IMR-90 (cell line): ENCODE data around the gene C1QTNF3. TPM values are rescaled to one million over a fixed set of nuclear protein-coding genes. Genes with fewer than 3 reads are reported as not detected.

Experiments used
- ATAC-seq: fragments of 200-7000 bp; cut with Tn5 transposase; 2 replicates; pipeline ENCODE4 v1.9.1; 2020; ENCODE audit warnings: low read depth, mild to moderate bottlenecking, moderate library complexity
- BruUV-seq: library from RNA; stranded (reverse); fragments of 400-500 nt; replicated peaks from 2 replicates; lab custom pipeline; 2021; lab: Mats Ljungman, UMichigan
- CTCF ChIA-PET: fragments of 300-600 bp; formaldehyde crosslinking; extraction: SDS; loops from one replicate; lab custom pipeline; 2021; ENCODE audit warnings: antibody characterized with exemption; lab: Yijun Ruan, JAX
- POLR2A ChIA-PET: fragments of 300-600 bp; sonication (Branson Sonifier 250); formaldehyde crosslinking; loops from one replicate; lab custom pipeline; 2022; ENCODE audit warnings: antibody characterized with exemption; ENCODE audit not compliant: unreplicated experiment; lab: Charles Lee
- DNase-seq: peaks from one replicate; pipeline ENCODE4 v3.0.0; 2013
- H2AFZ ChIP-seq: replicated peaks from 2 replicates; pipeline ENCODE3; 2013; ENCODE audit warnings: low read length, mild to moderate bottlenecking; ENCODE audit not compliant: poor library complexity
- H2AK5ac ChIP-seq: 2 replicates; pipeline ENCODE4 v1.6.1; 2013; ENCODE audit warnings: low read depth, low read length, inconsistent platforms
- H2AK9ac ChIP-seq: replicated peaks from 2 replicates; pipeline ENCODE3; 2013; ENCODE audit warnings: mild to moderate bottlenecking, low read depth, low read length, moderate library complexity; ENCODE audit not compliant: poor library complexity
- H2BK120ac ChIP-seq: 2 replicates; pipeline ENCODE4 v1.6.1; 2013; ENCODE audit warnings: low read depth, low read length, inconsistent platforms
- H2BK15ac ChIP-seq: 3 replicates; pipeline ENCODE4 v1.6.1; 2013; ENCODE audit warnings: low read depth, low read length, inconsistent platforms
- H2BK20ac ChIP-seq: 2 replicates; pipeline ENCODE4 v1.6.1; 2013; ENCODE audit warnings: low read depth, mild to moderate bottlenecking, inconsistent platforms, low read length, moderate library complexity
- H2BK5ac ChIP-seq: 2 replicates; pipeline ENCODE4 v1.6.1; 2013; ENCODE audit warnings: mild to moderate bottlenecking, low read depth, low read length, inconsistent platforms; ENCODE audit not compliant: poor library complexity, severe bottlenecking
- H3K14ac ChIP-seq: replicated peaks from 2 replicates; pipeline ENCODE4 v1.6.1; 2013; ENCODE audit warnings: low read depth, low read length, inconsistent platforms
- H3K18ac ChIP-seq: 2 replicates; pipeline ENCODE4 v1.6.1; 2013; ENCODE audit warnings: low read depth, low read length, control low read depth
- H3K23ac ChIP-seq: 2 replicates; pipeline ENCODE4 v1.6.1; 2013; ENCODE audit warnings: low read depth, low read length, inconsistent platforms
- H3K27ac ChIP-seq: 2 replicates; pipeline ENCODE4 v1.5.1; 2013; ENCODE audit warnings: mild to moderate bottlenecking, control low read depth, low read length; ENCODE audit not compliant: insufficient read depth
- H3K27me3 ChIP-seq: 2 replicates; pipeline ENCODE4 v1.6.1; 2013; ENCODE audit warnings: low read length; ENCODE audit not compliant: control insufficient read depth, insufficient read depth
- H3K36me3 ChIP-seq: 2 replicates; pipeline ENCODE4 v1.6.1; 2013; ENCODE audit warnings: low read length, mixed read lengths; ENCODE audit not compliant: control insufficient read depth, insufficient read depth
- H3K4ac ChIP-seq: 2 replicates; pipeline ENCODE4 v1.6.1; 2013; ENCODE audit warnings: low read depth, low read length, inconsistent platforms
- H3K4me1 ChIP-seq: 2 replicates; pipeline ENCODE4 v1.6.1; 2013; ENCODE audit warnings: low read length, mixed read lengths; ENCODE audit not compliant: control insufficient read depth, insufficient read depth
- H3K4me2 ChIP-seq: 2 replicates; pipeline ENCODE4 v1.6.1; 2013; ENCODE audit warnings: low read depth, mild to moderate bottlenecking, control low read depth, low read length, moderate library complexity
- H3K4me3 ChIP-seq: 2 replicates; pipeline ENCODE4 v1.5.1; 2013; ENCODE audit warnings: low read depth, mild to moderate bottlenecking, control low read depth, low read length, moderate library complexity; ENCODE audit not compliant: insufficient read depth
- H3K56ac ChIP-seq: 2 replicates; pipeline ENCODE4 v1.6.1; 2013; ENCODE audit warnings: low read length, inconsistent platforms; ENCODE audit not compliant: insufficient read depth; ENCODE audit errors: extremely low read depth
- H3K79me1 ChIP-seq, 2 experiments: 2 replicates each; pipeline ENCODE4 v1.6.1; 2013; ENCODE audit warnings: low read length in 2 of 2, inconsistent platforms in 1 of 2, low read depth in 1 of 2
- H3K9ac ChIP-seq: 2 replicates; pipeline ENCODE4 v1.6.1; 2013; ENCODE audit warnings: low read depth, low read length, control low read depth
- H3K9me1 ChIP-seq: 2 replicates; pipeline ENCODE4 v1.6.1; 2013; ENCODE audit warnings: low read length, inconsistent platforms; ENCODE audit not compliant: insufficient read depth
- H3K9me3 ChIP-seq: 2 replicates; pipeline ENCODE4 v1.6.1; 2013; ENCODE audit warnings: low read length; ENCODE audit not compliant: control insufficient read depth, insufficient read depth
- H4K20me1 ChIP-seq: 2 replicates; pipeline ENCODE4 v1.6.1; 2013; ENCODE audit warnings: low read length, inconsistent platforms; ENCODE audit not compliant: insufficient read depth
- H4K5ac ChIP-seq: 2 replicates; pipeline ENCODE4 v1.6.1; 2013; ENCODE audit warnings: mild to moderate bottlenecking, low read depth, low read length, control low read depth
- H4K8ac ChIP-seq, 2 experiments: 2 replicates each; pipeline ENCODE4 v1.6.1; 2013; ENCODE audit warnings: low read depth in 2 of 2, low read length in 2 of 2, control low read depth in 1 of 2, inconsistent platforms in 1 of 2
- H4K91ac ChIP-seq: 2 replicates; pipeline ENCODE4 v1.6.1; 2013; ENCODE audit warnings: low read depth, low read length, inconsistent platforms; ENCODE audit not compliant: insufficient read depth
- BHLHE40 ChIP-seq: fragments of 150-350 bp; IDR thresholded peaks from 2 replicates; pipeline ENCODE4 v1.6.1; 2016; ENCODE audit warnings: mild to moderate bottlenecking, low read depth, low read length
- CHD1 ChIP-seq: IDR thresholded peaks from 2 replicates; pipeline ENCODE4 v1.6.1; 2012; ENCODE audit warnings: low read depth, low read length, improper control_type of control experiment
- CTCF ChIP-seq: conservative IDR thresholded peaks from 2 replicates; pipeline ENCODE4 v1.5.1; 2012; ENCODE audit warnings: mild to moderate bottlenecking, low read depth, low read length, improper control_type of control experiment
- FOS ChIP-seq: fragments of 150-350 bp; IDR thresholded peaks from 2 replicates; pipeline ENCODE4 v1.6.1; 2016; ENCODE audit warnings: low read depth, low read length
- MAFK ChIP-seq: IDR thresholded peaks from 2 replicates; pipeline ENCODE4 v1.6.1; 2012; ENCODE audit warnings: low read depth, low read length, improper control_type of control experiment
- MXI1 ChIP-seq: IDR thresholded peaks from 2 replicates; pipeline ENCODE4 v1.6.1; 2012; ENCODE audit warnings: low read depth, mild to moderate bottlenecking, low read length, moderate library complexity, borderline replicate concordance
- NFE2L2 ChIP-seq: fragments of 150-350 bp; IDR thresholded peaks from 2 replicates; pipeline ENCODE4 v1.6.1; 2016; ENCODE audit warnings: low read depth, mild to moderate bottlenecking, low read length
- POLR2A ChIP-seq: IDR thresholded peaks from 2 replicates; pipeline ENCODE4 v1.6.1; 2012; ENCODE audit warnings: mild to moderate bottlenecking, low read depth, low read length
- RFX5 ChIP-seq: IDR thresholded peaks from 2 replicates; pipeline ENCODE4 v1.8.0; 2012; ENCODE audit warnings: low read depth, mild to moderate bottlenecking, low read length, moderate library complexity
- WGBS, 2 experiments: methylation state at CpG; one replicate each; pipeline versions ENCODE4 v1.1.5 to v1.1.7; 2013; ENCODE audit warnings: missing lambda C conversion rate in 2 of 2; ENCODE audit not compliant: insufficient read length in 1 of 2; ENCODE audit errors: extremely low coverage in 2 of 2; 5-methylcytosine and 5-hydroxymethylcytosine counted together
- dilution Hi-C: fragments of 300-500 bp; cut with HindIII; formaldehyde crosslinking; loops from one replicate; pipeline ENCODE4 v1.14.3; 2018; ENCODE audit warnings: low sequenced_read_pairs; ENCODE audit not compliant: unreplicated experiment
- in situ Hi-C: fragments of 300-500 bp; cut with MboI; formaldehyde crosslinking; loops from 3 replicates; pipeline ENCODE4 v1.14.3; 2019; ENCODE audit warnings: low sequenced_read_pairs, inconsistent platforms, mixed read lengths
- intact Hi-C: fragments of 100-400 bp; cut with micrococcal nuclease; formaldehyde crosslinking; loops from 2 replicates; pipeline ENCODE4 v1.10.0; 2022
- polyA plus RNA-seq, 3 experiments: library from polyadenylated mRNA; depleted of rRNA; stranded (reverse); fragments of >200 nt; gene quantifications; 2 replicates each; pipeline ENCODE4 v1.2.3, GENCODE V29; 2012; ENCODE audit warnings: low replicate concordance in 1 of 3
- total RNA-seq: library from RNA; depleted of rRNA; stranded (reverse); fragments of >200 nt; gene quantifications from 2 replicates; pipeline ENCODE4 v1.2.3, GENCODE V29; 2012

Gene C1QTNF3
- total and polyA plus RNA-seq, 2 of the 4 experiments (the other 2 are of a cell fraction) = 1.0 to 1.4 TPM

GRCh38 chr5:34008802-34009201, 34.2 kb downstream of the C1QTNF3 start:
- CTCF ChIA-PET = interaction anchor here (0.6 to 1.5 kb wide), 2 partner anchors 19 to 1150 kb away, joined by 3 to 7 read pairs; no protein-coding TSS in a partner anchor
- H3K27me3 ChIP-seq = no peaks in the 10 kb centered on the region

More at GRCh38 chr5:34008802-34009201, 34.2 kb downstream of the C1QTNF3 start:
- H3K56ac ChIP-seq = no peak overlapping the region; the same call in 1 of the 2 replicates
- no peak overlapping the region for H2BK120ac ChIP-seq
- no peak overlapping the region for H3K4ac ChIP-seq
- H4K8ac ChIP-seq = peak overlapping the region in 1 of 2 experiments; percentile 93; a peak in 3 of 4 replicates
- H4K91ac ChIP-seq = no peak overlapping the region
- no TSS peak for BruUV-seq
- no peaks in the 10 kb centered on the region for H3K9me3 ChIP-seq
- 0 out of 2 replicates have a peak, but pooled peaks cover 1% of the 10 kb centered on the region for H3K36me3 ChIP-seq
- no peak overlapping the region for H3K14ac ChIP-seq
- TF ChIP-seq BHLHE40 (no peak), NFE2L2 (no peak), POLR2A (no peak), RFX5 (no peak), CHD1 (no peak), CTCF (no peak), MAFK (no peak), MXI1 (no peak), FOS (no peak)
- 0 out of 2 replicates have a peak overlapping the region, but pooled peaks have one; percentile 27 for H3K18ac ChIP-seq
- POLR2A ChIA-PET = no interaction called here
- H3K9ac ChIP-seq = peak overlapping the region; percentile 49; the same call in 1 of the 2 replicates
- H3K27ac ChIP-seq = peak overlapping the region; percentile 30; the same call in 1 of the 2 replicates
- no peak overlapping the region for H2BK20ac ChIP-seq
- H3K4me3 ChIP-seq = no peak overlapping the region
- no peak overlapping the region for H4K5ac ChIP-seq
- WGBS, 2 experiments = no CpG with 5 or more reads among the region's 1 CpG
- H3K79me1 ChIP-seq = peaks cover 12 to 16% of the 10 kb centered on the region in 2 experiments; a peak in 3 of 4 replicates
- H2BK15ac ChIP-seq = no peak overlapping the region
- DNase-seq (no peak), ATAC-seq (no peak)
- H2AK9ac ChIP-seq = no peak overlapping the region
- peak overlapping the region; percentile 71; the same call in 1 of the 2 replicates for H3K23ac ChIP-seq
- H2AK5ac ChIP-seq = no peak overlapping the region
- H4K20me1 ChIP-seq = no peaks in the 10 kb centered on the region
- no peak overlapping the region for H2AFZ ChIP-seq
- dilution Hi-C loops (no loop called here), intact Hi-C loops (no loop called here), in situ Hi-C loops (no loop called here)
- H3K9me1 ChIP-seq = peaks cover 3% of the 10 kb centered on the region; the same call in 1 of the 2 replicates
- H2BK5ac ChIP-seq = peak overlapping the region; percentile 93
- H3K4me1 ChIP-seq = peaks cover 4% of the 10 kb centered on the region
- H3K4me2 ChIP-seq = peak overlapping the region; percentile 74; the same call in 1 of the 2 replicates
